ENCODE measurements around the gene NARS2.
"Not testable (repeated sequence)": the region's sequence is repeated elsewhere in the genome, so short reads cannot be mapped to it uniquely, and the experiment has no call there.

Gene NARS2

GRCh38 chr11:78478536-78478935 is 96.1 kb downstream of the NARS2 start:
- DNase-seq (ENCODE audit: low read depth) = no peak

GRCh38 chr11:78476066-78476465 is 98.6 kb downstream of the NARS2 start:
- DNase-seq (ENCODE audit: low read depth) = no peak

GRCh38 chr11:78474451-78474850 is 100.2 kb downstream of the NARS2 start:
- DNase-seq (ENCODE audit: low read depth) = no peak

GRCh38 chr11:78472905-78473304 is 101.8 kb downstream of the NARS2 start:
- no peak for DNase-seq (ENCODE audit: low read depth)

GRCh38 chr11:78472382-78472781 is 102.3 kb downstream of the NARS2 start:
- DNase-seq (ENCODE audit: low read depth) = no peak

GRCh38 chr11:78470861-78471442 is 103.7 kb downstream of the NARS2 start:
- no peak for DNase-seq (ENCODE audit: low read depth)

GRCh38 chr11:78469896-78470295 is 104.8 kb downstream of the NARS2 start:
- no peak for DNase-seq (ENCODE audit: low read depth)

- DNase-seq (ENCODE audit: low read depth) = no peak
Measured at GRCh38 chr11:78467931-78468330, 106.7 kb downstream of the NARS2 start.

GRCh38 chr11:78467370-78467769 is 107.3 kb downstream of the NARS2 start:
- no peak for DNase-seq (ENCODE audit: low read depth)

- DNase-seq (ENCODE audit: low read depth) = no peak
Measured at GRCh38 chr11:78465169-78465942, 109.3 kb downstream of the NARS2 start.

GRCh38 chr11:78464787-78465168 is 109.9 kb downstream of the NARS2 start:
- not testable (repeated sequence) for DNase-seq (ENCODE audit: low read depth)

GRCh38 chr11:78460471-78460870 is 114.2 kb downstream of the NARS2 start:
- peak; percentile 80 for DNase-seq (ENCODE audit: low read depth)

- no peak for DNase-seq (ENCODE audit: low read depth)
Measured at GRCh38 chr11:78459738-78460137, 114.9 kb downstream of the NARS2 start.

GRCh38 chr11:78457448-78457847 is 117.2 kb downstream of the NARS2 start:
- DNase-seq (ENCODE audit: low read depth) = no peak

- DNase-seq (ENCODE audit: low read depth) = no peak
Measured at GRCh38 chr11:78453140-78453935, 121.3 kb downstream of the NARS2 start.

- DNase-seq (ENCODE audit: low read depth) = no peak
Measured at GRCh38 chr11:78451371-78452150, 123.1 kb downstream of the NARS2 start.

- no peak for DNase-seq (ENCODE audit: low read depth)
Measured at GRCh38 chr11:78450866-78451265, 123.8 kb downstream of the NARS2 start.

- peak; percentile 80 for DNase-seq (ENCODE audit: low read depth)
Measured at GRCh38 chr11:78449866-78450265, 124.8 kb downstream of the NARS2 start.

- no peak for DNase-seq (ENCODE audit: low read depth)
Measured at GRCh38 chr11:78446210-78446609, 128.5 kb downstream of the NARS2 start.

GRCh38 chr11:78444726-78445125 is 129.9 kb downstream of the NARS2 start:
- DNase-seq (ENCODE audit: low read depth) = no peak

GRCh38 chr11:78441956-78442355 is 132.7 kb downstream of the NARS2 start:
- no peak for DNase-seq (ENCODE audit: low read depth)

- no peak for DNase-seq (ENCODE audit: low read depth)
Measured at GRCh38 chr11:78438298-78438975, 136.2 kb downstream of the NARS2 start.

All from ELR (cell line).